Heart left ventricle (tissue), 16 donors: Measurements from ENCODE around the gene PRKG1. TPM values are rescaled to one million over a fixed set of nuclear protein-coding genes. Genes with fewer than 3 reads are reported as not detected.

ENCODE experiments used
- ATAC-seq, 4 donors: fragments of 200-7000 bp; cut with Tn5 transposase; one replicate each; pipeline ENCODE4 v1.9.1; 2020 to 2022; ENCODE audit warnings: moderate library complexity in 4 of 4, mild to moderate bottlenecking in 3 of 4, moderate number of reproducible peaks in 1 of 4
- DNase-seq, 5 donors: peaks; one replicate each; pipeline ENCODE4 v3.0.0-alpha.2; 2020
- H3K27ac ChIP-seq, 12 donors: fragments of 200-600 bp; sonication (generic) in 4 of 12; one replicate each; pipeline versions ENCODE4 v1.5.0 to v1.8.0; 2016 to 2022; ENCODE audit warnings: mild to moderate bottlenecking in 2 of 12
- H3K27me3 ChIP-seq, 9 donors: fragments of 200-600 bp; sonication (generic) in 2 of 9; one replicate each; pipeline versions ENCODE4 v1.5.1 to v1.8.0; 2016 to 2022; ENCODE audit warnings: mild to moderate bottlenecking in 3 of 9
- H3K36me3 ChIP-seq, 9 donors: fragments of 200-600 bp; sonication (generic) in 2 of 9; one replicate each; pipeline versions ENCODE4 v1.5.0 to v1.8.0; 2018 to 2022; ENCODE audit warnings: mild to moderate bottlenecking in 2 of 9
- H3K4me1 ChIP-seq, 12 donors: fragments of 200-600 bp; sonication (generic) in 4 of 12; one replicate each; pipeline versions ENCODE4 v1.5.0 to v1.8.0; 2016 to 2022; ENCODE audit warnings: mild to moderate bottlenecking in 3 of 12
- H3K4me3 ChIP-seq, 12 donors: fragments of 200-600 bp; sonication (generic) in 4 of 12; one replicate each; pipeline versions ENCODE4 v1.5.0 to v1.8.0; 2017 to 2022; ENCODE audit warnings: mild to moderate bottlenecking in 9 of 12, moderate library complexity in 4 of 12
- H3K9me3 ChIP-seq, 12 donors: fragments of 200-600 bp; sonication (generic) in 4 of 12; one replicate each; pipeline versions ENCODE4 v1.5.0 to v1.8.0; 2016 to 2022; ENCODE audit warnings: mild to moderate bottlenecking in 1 of 12
- CTCF ChIP-seq, 12 donors: fragments of 200-600 bp; sonication (generic) in 4 of 12; IDR thresholded peaks; one replicate each; pipeline versions ENCODE4 v1.5.0 to v1.8.0; 2018 to 2022; ENCODE audit warnings: antibody characterized with exemption in 12 of 12, mild to moderate bottlenecking in 5 of 12
- POLR2A ChIP-seq, 2 donors: fragments of 450-650 bp; IDR thresholded peaks; one replicate each; pipeline ENCODE4 v1.6.1; 2017; ENCODE audit warnings: antibody characterized with exemption in 2 of 2, mild to moderate bottlenecking in 2 of 2, moderate library complexity in 2 of 2
- WGBS, 4 donors: extraction: QIAGEN DNeasy Blood & Tissue Kit in 2 of 4; methylation state at CpG; one replicate each; pipeline versions ENCODE4 v1.1.5 to v1.1.7; 2013 to 2018; 5-methylcytosine and 5-hydroxymethylcytosine counted together
- intact Hi-C, 10 donors: fragments of 100-400 bp; cut with DNase I; formaldehyde crosslinking; loops; one replicate each; pipeline versions ENCODE4 v1.11.1 to v1.14.2; 2022
- polyA plus RNA-seq, 2 donors: library from polyadenylated mRNA; stranded (reverse); fragments of 200-250 nt; gene quantifications; one replicate each; pipeline ENCODE4 v1.2.3, GENCODE V29; 2013
- total RNA-seq, 9 donors: library from RNA; depleted of rRNA in 2 of 9; stranded (reverse); fragments of >200 nt in 2 of 9; fragmentation: NEBNext Ultra II Directional in 3 of 9; extraction: Animal tissue kit (Norgen Biotek cat#: 25700) in 3 of 9; gene quantifications; one replicate each; pipeline versions ENCODE4 v1.1.0 to v1.2.4, GENCODE V29; 2016 to 2023
- donor health status: ischemic (EF 13 %, LVEDD 7.1; RV severe dilation, severe dysfunction).
- donor health status: healthy with polysubstance abuse.
- donor health status: DM: no; HTN: yes; CAD: no.
- donor health status: DM: no; HTN: no; CAD: no.
- donor health status: ischemic (EF 25% LVEDD 6.9; RV normal size, moderate dysfunction).
- donor health status: ischemic (EF 25% LVEDD 5.7; RV mildly dilated, moderate dysfunction).
- donor health status: healthy.
- donor health status: DM: yes; HTN: yes; CAD: no.
- donor health status: ischemic (EF 35%, LVEDD 5.7; RV mildly dilated, moderate dysfunction).
- donor health status: nonischemic (EF 11% LVEDD 7.7; RV severe dilation, severe dysfunction).
- donor health status: DM: yes; HTN: yes; CAD: no.
- donor health status: PGD.
- donor health status: ischemic (EF 29% LVEDD 5.4; RV normal size, mild dysfunction).
- donor health status: nonischemic (EF 23%, LVEDD 6.1; RV moderate dilation, normal function).

PRKG1 gene
- total and polyA plus RNA-seq, 11 donors = 5.5 to 37.3 (median 29.3) TPM

- no peak overlapping the region for H3K4me3 ChIP-seq
- H3K9me3 ChIP-seq = no peaks in the 10 kb centered on the region
- H3K27me3 ChIP-seq = no peaks in the 10 kb centered on the region
- DNase-seq (no peak), ATAC-seq (no peak)
- peaks cover 0 to 41% (median 20%) of the 10 kb centered on the region in 12 donors for H3K4me1 ChIP-seq
- TF ChIP-seq POLR2A (IDR thresholded peaks at IDR 0.05) (no peak), CTCF (IDR thresholded peaks at IDR 0.05) (no peak)
- intact Hi-C loops = no loop called here
- no peaks in the 10 kb centered on the region for H3K36me3 ChIP-seq
- H3K27ac ChIP-seq = no peak overlapping the region
- 87 to 96% (median 91%) methylated on average over 1 of the region's 1 CpG for WGBS, 4 donors
These were observed 38.7 kb downstream of the PRKG1 start for GRCh38 chr10:51113007-51113406.

GRCh38 chr10:51117053-51117660, 42.9 kb downstream of the PRKG1 start:
- ATAC-seq = peak; percentile 21 to 61 (median 38)
- Histone ChIP-seq H3K9me3 (no peaks in the 10 kb centered on the region), H3K27me3 (no peaks in the 10 kb centered on the region), H3K4me1 (peaks cover 0 to 53% (median 26%) of the 10 kb centered on the region in 12 donors), H3K27ac (peak overlapping the region in 8 of 12 donors; percentile 24 to 72 (median 58)), H3K36me3 (no peaks in the 10 kb centered on the region), H3K4me3 (no peak overlapping the region)
- no peak for DNase-seq
- TF ChIP-seq POLR2A (IDR thresholded peaks at IDR 0.05) (no peak), CTCF (IDR thresholded peaks at IDR 0.05) (no peak)
- WGBS, 4 donors = 43 to 65% (median 60%) methylated on average over 3 of the region's 3 CpGs
- intact Hi-C loops = no loop called here

- Histone ChIP-seq H3K9me3 (no peaks in the 10 kb centered on the region), H3K27me3 (no peaks in the 10 kb centered on the region), H3K4me3 (no peak overlapping the region), H3K4me1 (peaks cover 0 to 52% (median 26%) of the 10 kb centered on the region in 12 donors), H3K36me3 (no peaks in the 10 kb centered on the region), H3K27ac (peak overlapping the region in 8 of 12 donors; percentile 24 to 72 (median 58))
- WGBS, 4 donors = 62 to 69% (median 66%) methylated on average over 1 of the region's 1 CpG
- DNase-seq = peak in 2 of 5 donors; percentile 31 to 32
- ATAC-seq = peak; percentile 62 to 85 (median 78)
- TF ChIP-seq POLR2A (IDR thresholded peaks at IDR 0.05) (no peak), CTCF (IDR thresholded peaks at IDR 0.05) (no peak)
- intact Hi-C loops = no loop called here
These were observed 43.5 kb downstream of the PRKG1 start for GRCh38 chr10:51117794-51118193.

- H3K4me1 ChIP-seq = peaks cover 0 to 43% (median 22%) of the 10 kb centered on the region in 12 donors
- WGBS, 4 donors = 68 to 73% (median 71%) methylated on average over 1 of the region's 1 CpG
These were observed 45.2 kb downstream of the PRKG1 start for GRCh38 chr10:51119441-51119840.

More at GRCh38 chr10:51119441-51119840, 45.2 kb downstream of the PRKG1 start:
- H3K27me3 ChIP-seq = no peaks in the 10 kb centered on the region
- DNase-seq = no peak
- TF ChIP-seq POLR2A (IDR thresholded peaks at IDR 0.05) (no peak), CTCF (IDR thresholded peaks at IDR 0.05) (no peak)
- no peaks in the 10 kb centered on the region for H3K36me3 ChIP-seq
- peak overlapping the region in 4 of 12 donors; percentile 1 to 54 (median 18) for H3K27ac ChIP-seq
- no peak for ATAC-seq
- H3K9me3 ChIP-seq = no peaks in the 10 kb centered on the region
- intact Hi-C loops = no loop called here
- no peak overlapping the region for H3K4me3 ChIP-seq
